Stimulated activated naive CD8-positive, alpha-beta T cell treated with anti-CD3 and anti-CD28 coated beads, Interleukin-15, amount 100 ng/mL, for 72 hours (primary cell): ENCODE results near the gene SPARCL1.
"Not testable (repeated sequence)": the region's sequence is repeated elsewhere in the genome, so short reads cannot be mapped to it uniquely, and the experiment has no call there.

Experiments used
- ATAC-seq: fragments of 150-1000 bp; cut with Tn5 transposase; 2 replicates; pipeline ENCODE4 v1.10.0; 2021; ENCODE audit warnings: mild to moderate bottlenecking, moderate library complexity
- DNase-seq, 2 donors: peaks; one replicate each; pipeline ENCODE4 v3.0.0; 2021 to 2022
- H3K27ac Mint-ChIP-seq, 2 donors: one replicate each; pipeline ENCODE4 v1.8.0; 2022; ENCODE audit warnings: mild to moderate bottlenecking in 2 of 2, mixed read lengths in 2 of 2, moderate library complexity in 2 of 2
- H3K27me3 Mint-ChIP-seq: one replicate; pipeline ENCODE4 v1.8.0; 2022; ENCODE audit warnings: mixed read lengths
- H3K4me1 Mint-ChIP-seq: one replicate; pipeline ENCODE4 v1.8.0; 2022; ENCODE audit warnings: mild to moderate bottlenecking, mixed read lengths
- H3K4me3 Mint-ChIP-seq, 2 donors: one replicate each; pipeline ENCODE4 v1.8.0; 2022; ENCODE audit warnings: mild to moderate bottlenecking in 2 of 2, mixed read lengths in 2 of 2, moderate library complexity in 1 of 2
- H3K9me3 Mint-ChIP-seq, 2 donors: one replicate each; pipeline ENCODE4 v1.8.0; 2022; ENCODE audit warnings: mixed read lengths in 2 of 2

The SPARCL1 gene

DNA sequence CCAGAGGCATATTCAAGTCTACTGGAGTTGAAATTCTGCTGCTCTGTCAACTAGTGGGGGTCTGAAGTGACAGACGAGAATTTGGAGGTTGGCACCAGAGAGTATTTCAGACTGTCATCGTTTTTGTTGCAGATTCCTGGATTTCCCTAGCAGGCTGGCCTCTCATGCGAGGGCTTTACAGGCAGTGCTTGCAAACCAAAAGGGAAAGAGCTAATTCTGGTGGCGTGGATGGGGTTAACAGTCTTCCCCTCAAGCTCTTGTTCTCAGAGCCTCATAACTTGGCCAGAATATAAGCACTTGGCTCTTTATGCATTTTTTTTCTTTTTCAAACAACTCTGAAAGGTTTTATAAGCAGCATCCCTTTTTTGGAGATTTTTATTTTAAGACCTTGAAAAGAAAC lies at the start of gene SPARCL1:
SPARCL1 (minus strand) TSS at position 190 of the 400 bp plus-strand sequence. CDS start 29,802 bp downstream, outside the sequence.
- H3K27me3 Mint-ChIP-seq = no peaks in the 10 kb centered on the region
- ATAC-seq = no peak
- no peak within 1 kb of the TSS for H3K27ac Mint-ChIP-seq
- no peak for DNase-seq
- no peak within 1 kb of the TSS for H3K4me3 Mint-ChIP-seq
- H3K4me1 Mint-ChIP-seq = no peaks in the 10 kb centered on the region
- peaks cover 4 to 11% of the 10 kb centered on the region in 2 donors for H3K9me3 Mint-ChIP-seq

GRCh38 chr4:87575983-87576382 lies 46.8 kb upstream of the SPARCL1 start:
- Mint-ChIP-seq H3K9me3 (peaks cover 0 to 7% of the 10 kb centered on the region in 2 donors), H3K4me3 (no peak overlapping the region), H3K4me1 (peaks cover 1% of the 10 kb centered on the region), H3K27ac (no peak overlapping the region), H3K27me3 (peaks cover 16% of the 10 kb centered on the region)
- DNase-seq (no peak), ATAC-seq (no peak)

DNA sequence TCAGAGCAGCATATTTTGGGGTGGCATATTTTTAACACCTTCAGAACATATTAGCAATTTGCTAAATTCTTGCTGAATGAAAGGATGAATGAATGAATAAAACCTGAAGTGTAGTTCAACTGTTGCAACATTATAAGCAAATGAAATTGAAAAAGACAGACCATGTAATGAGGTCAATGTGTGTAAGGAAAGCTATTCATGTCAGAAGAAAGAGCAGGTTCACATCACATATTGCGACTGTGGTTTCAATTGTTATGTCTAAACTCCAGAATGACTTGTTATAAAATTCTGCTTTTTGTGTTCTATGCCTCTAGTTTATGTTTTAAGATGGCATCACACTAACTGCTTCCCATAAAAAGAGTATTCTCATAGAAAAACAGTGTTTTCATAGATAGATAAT lies 46.2 kb upstream of the SPARCL1 start:
- H3K4me1 Mint-ChIP-seq = peaks cover 7% of the 10 kb centered on the region
- H3K4me3 Mint-ChIP-seq = no peak overlapping the region
- H3K9me3 Mint-ChIP-seq = peaks cover 0 to 7% of the 10 kb centered on the region in 2 donors
- peak; percentile 52 for ATAC-seq
- no peak overlapping the region for H3K27ac Mint-ChIP-seq
- peaks cover 16% of the 10 kb centered on the region for H3K27me3 Mint-ChIP-seq
- DNase-seq = no peak

- H3K4me3 Mint-ChIP-seq = no peak overlapping the region
- H3K4me1 Mint-ChIP-seq = peaks cover 10% of the 10 kb centered on the region
- DNase-seq (no peak), ATAC-seq (no peak)
- peaks cover 0 to 7% of the 10 kb centered on the region in 2 donors for H3K9me3 Mint-ChIP-seq
- H3K27ac Mint-ChIP-seq = no peak overlapping the region
- H3K27me3 Mint-ChIP-seq = peaks cover 16% of the 10 kb centered on the region
Measured at GRCh38 chr4:87574996-87575395, 45.8 kb upstream of the SPARCL1 start.

DNA sequence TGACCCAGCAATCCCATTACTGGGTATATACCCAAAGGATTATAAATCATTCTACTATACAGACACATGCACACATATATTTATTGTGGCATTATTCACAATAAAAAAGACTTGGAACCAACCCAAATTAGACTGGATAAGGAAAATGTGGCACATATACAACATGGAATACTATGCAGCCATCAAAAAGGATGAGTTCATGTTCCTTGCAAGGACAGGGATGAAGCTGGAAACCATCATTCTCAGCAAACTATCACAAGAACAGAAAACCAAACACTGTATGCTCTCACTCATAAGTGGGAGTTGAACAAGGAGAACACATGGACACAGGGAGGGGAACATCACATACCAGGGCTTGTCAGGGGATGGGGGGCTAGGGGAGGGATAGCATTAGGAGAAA lies 45.2 kb upstream of the SPARCL1 start:
- H3K27ac Mint-ChIP-seq, H3K4me3 Mint-ChIP-seq, DNase-seq, ATAC-seq, H3K4me1 Mint-ChIP-seq, H3K9me3 Mint-ChIP-seq: not testable (repeated sequence)
- H3K27me3 Mint-ChIP-seq = peaks cover 16% of the 10 kb centered on the region

- H3K4me3 Mint-ChIP-seq = peak overlapping the region in 1 of 2 donors; percentile 45
- H3K27ac Mint-ChIP-seq = no peak overlapping the region
- ATAC-seq = peak; percentile 45
- H3K4me1 Mint-ChIP-seq = peaks cover 10% of the 10 kb centered on the region
- peaks cover 0 to 7% of the 10 kb centered on the region in 2 donors for H3K9me3 Mint-ChIP-seq
- no peak for DNase-seq
- peaks cover 16% of the 10 kb centered on the region for H3K27me3 Mint-ChIP-seq
Measured at GRCh38 chr4:87570290-87570805, 41.2 kb upstream of the SPARCL1 start.

DNA sequence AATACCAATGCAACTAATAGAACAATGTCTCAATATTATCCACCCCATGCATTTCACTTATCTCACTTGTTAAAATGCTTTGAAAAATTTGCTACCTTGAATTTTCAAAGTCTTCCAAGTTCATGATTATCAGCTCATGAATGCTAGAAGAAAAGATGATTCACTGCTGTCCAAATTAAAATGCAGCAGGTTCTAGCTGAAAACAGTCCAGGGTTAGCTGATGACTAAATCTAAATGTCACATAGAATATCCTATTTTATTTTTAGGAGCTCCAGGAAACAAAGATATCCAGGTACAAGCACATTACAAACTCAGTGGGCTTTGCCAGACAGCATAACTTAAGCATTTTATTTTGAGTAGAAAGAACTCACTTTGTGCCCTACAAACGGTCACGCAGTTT lies 38.0 kb upstream of the SPARCL1 start:
- H3K27ac Mint-ChIP-seq = no peak overlapping the region
- H3K4me1 Mint-ChIP-seq = peaks cover 10% of the 10 kb centered on the region
- no peaks in the 10 kb centered on the region for H3K27me3 Mint-ChIP-seq
- H3K9me3 Mint-ChIP-seq = no peaks in the 10 kb centered on the region
- no peak for ATAC-seq
- no peak for DNase-seq
- no peak overlapping the region for H3K4me3 Mint-ChIP-seq

DNA sequence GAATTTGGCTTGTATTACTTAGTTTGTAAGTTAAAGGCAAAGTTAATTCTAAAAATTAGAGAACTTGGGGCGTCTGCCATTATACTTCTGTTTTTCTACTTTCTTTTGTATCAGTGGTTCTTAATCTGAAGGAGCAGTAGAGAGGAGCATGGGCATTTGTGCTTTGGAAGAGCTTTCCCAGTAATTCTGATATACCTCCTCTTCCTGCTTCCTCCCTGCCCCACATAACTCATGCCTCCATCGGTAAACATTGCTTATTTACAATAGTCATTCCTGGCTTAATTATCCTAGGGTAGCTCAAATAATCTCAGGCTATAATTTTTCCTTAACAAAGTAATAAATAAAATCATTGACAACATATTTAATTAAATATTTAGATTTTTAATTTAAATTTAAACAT lies 37.1 kb upstream of the SPARCL1 start:
- H3K27me3 Mint-ChIP-seq = no peaks in the 10 kb centered on the region
- DNase-seq = no peak
- ATAC-seq = no peak

GRCh38 chr4:87565746-87566145 lies 36.6 kb upstream of the SPARCL1 start:
- ATAC-seq = no peak
- peaks cover 12% of the 10 kb centered on the region for H3K4me1 Mint-ChIP-seq
- peaks cover 0 to 6% of the 10 kb centered on the region in 2 donors for H3K9me3 Mint-ChIP-seq
- DNase-seq = no peak
- H3K4me3 Mint-ChIP-seq = no peak overlapping the region
- H3K27me3 Mint-ChIP-seq = no peaks in the 10 kb centered on the region
- no peak overlapping the region for H3K27ac Mint-ChIP-seq

More for the DNA sequence above, 37.1 kb upstream of the SPARCL1 start:
- H3K4me1 Mint-ChIP-seq = peaks cover 11% of the 10 kb centered on the region
- H3K9me3 Mint-ChIP-seq = peaks cover 0 to 1% of the 10 kb centered on the region in 2 donors
- H3K27ac Mint-ChIP-seq = no peak overlapping the region
- no peak overlapping the region for H3K4me3 Mint-ChIP-seq

GRCh38 chr4:87560802-87561201 lies 31.6 kb upstream of the SPARCL1 start:
- DNase-seq = peak in 1 of 2 donors; percentile 20
- H3K9me3 Mint-ChIP-seq = peaks cover 6% of the 10 kb centered on the region in 2 donors

GRCh38 chr4:87559090-87559837 lies 30.1 kb upstream of the SPARCL1 start:
- DNase-seq (peak; percentile 62 to 83), ATAC-seq (peak; percentile 100)
- peaks cover 27% of the 10 kb centered on the region for H3K4me1 Mint-ChIP-seq
- H3K27me3 Mint-ChIP-seq = no peaks in the 10 kb centered on the region
- H3K9me3 Mint-ChIP-seq = peaks cover 6 to 9% of the 10 kb centered on the region in 2 donors
- peak overlapping the region; percentile 46 to 47 for H3K4me3 Mint-ChIP-seq
- H3K27ac Mint-ChIP-seq = peak overlapping the region; percentile 20 to 42

More at GRCh38 chr4:87560802-87561201, 31.6 kb upstream of the SPARCL1 start:
- Mint-ChIP-seq H3K27me3 (no peaks in the 10 kb centered on the region), H3K4me3 (no peak overlapping the region), H3K4me1 (peaks cover 27% of the 10 kb centered on the region), H3K27ac (peak overlapping the region in 1 of 2 donors; percentile 35)
- ATAC-seq = no peak

DNA sequence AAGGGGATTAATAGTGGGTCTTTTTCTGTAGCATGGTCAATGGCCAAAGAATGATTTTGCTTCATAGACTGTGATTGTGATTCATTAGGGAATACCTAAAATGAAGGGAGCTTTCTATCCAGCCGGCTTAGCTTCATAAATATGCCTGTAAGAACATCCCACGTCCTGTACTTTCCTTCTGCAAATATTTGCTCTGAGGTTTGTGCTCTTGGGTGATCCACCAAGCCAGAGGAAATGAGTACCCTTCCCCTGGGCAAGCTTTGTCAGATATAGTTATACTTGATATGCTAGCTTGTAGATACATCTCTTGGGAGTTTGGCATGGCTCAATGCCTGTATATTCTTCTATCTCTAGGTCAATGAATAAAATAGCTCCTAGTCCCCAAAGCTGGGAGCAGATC lies 28.2 kb upstream of the SPARCL1 start:
- no peaks in the 10 kb centered on the region for H3K27me3 Mint-ChIP-seq
- H3K4me1 Mint-ChIP-seq = peaks cover 27% of the 10 kb centered on the region
- no peak for DNase-seq
- H3K9me3 Mint-ChIP-seq = peaks cover 6 to 9% of the 10 kb centered on the region in 2 donors
- no peak overlapping the region for H3K27ac Mint-ChIP-seq
- no peak overlapping the region for H3K4me3 Mint-ChIP-seq
- no peak for ATAC-seq

- Mint-ChIP-seq H3K27ac (peak overlapping the region; percentile 39 to 47), H3K9me3 (peaks cover 2 to 9% of the 10 kb centered on the region in 2 donors), H3K4me1 (peaks cover 24% of the 10 kb centered on the region), H3K27me3 (no peaks in the 10 kb centered on the region), H3K4me3 (no peak overlapping the region)
- DNase-seq = peak in 1 of 2 donors; percentile 18
- peak; percentile 41 for ATAC-seq
Measured at GRCh38 chr4:87555773-87556619, 26.8 kb upstream of the SPARCL1 start.

GRCh38 chr4:87553182-87553581 lies 24.0 kb upstream of the SPARCL1 start:
- DNase-seq (no peak), ATAC-seq (no peak)
- no peak overlapping the region for H3K4me3 Mint-ChIP-seq
- no peaks in the 10 kb centered on the region for H3K27me3 Mint-ChIP-seq
- H3K9me3 Mint-ChIP-seq = peaks cover 0 to 9% of the 10 kb centered on the region in 2 donors
- H3K4me1 Mint-ChIP-seq = peaks cover 5% of the 10 kb centered on the region
- H3K27ac Mint-ChIP-seq = no peak overlapping the region

- DNase-seq (no peak), ATAC-seq (no peak)
- Mint-ChIP-seq H3K9me3 (peaks cover 0 to 9% of the 10 kb centered on the region in 2 donors), H3K27me3 (no peaks in the 10 kb centered on the region), H3K27ac (peak overlapping the region in 1 of 2 donors; percentile 63), H3K4me3 (no peak overlapping the region), H3K4me1 (peaks cover 4% of the 10 kb centered on the region)
Measured at GRCh38 chr4:87551361-87551760, 22.2 kb upstream of the SPARCL1 start.
